K562 (cell line): Measurements from ENCODE around the gene SMG1.

ENCODE experiments used
- E2F4 ChIP-seq: sonication (generic); formaldehyde crosslinking; IDR thresholded peaks from 2 replicates; pipeline ENCODE4 v1.8.0; 2022; ENCODE audit warnings: mild to moderate bottlenecking, low read depth, missing genetic modification reagents
- EHMT2 ChIP-seq: fragments of 450-650 bp; IDR thresholded peaks from 2 replicates; pipeline ENCODE4 v1.6.1; 2018; ENCODE audit warnings: antibody characterized with exemption
- EWSR1 ChIP-seq: fragments of 450-650 bp; IDR thresholded peaks from 2 replicates; pipeline ENCODE4 v1.6.1; 2018; ENCODE audit warnings: borderline replicate concordance, mild to moderate bottlenecking, low read depth, moderate library complexity; ENCODE audit not compliant: partially characterized antibody
- EZH2 ChIP-seq: IDR thresholded peaks from 2 replicates; pipeline ENCODE4 v1.6.1; 2012; ENCODE audit warnings: low read depth, mild to moderate bottlenecking, inconsistent platforms, low read length, borderline replicate concordance
- GTF2B ChIP-seq: IDR thresholded peaks from 2 replicates; pipeline ENCODE4 v1.6.1; 2011; ENCODE audit not compliant: insufficient read length; ENCODE audit errors: extremely low read depth
- KLF10 ChIP-seq: fragments of 250-450 bp; sonication (Bioruptor Pico); IDR thresholded peaks from 2 replicates; pipeline ENCODE4 v1.6.1; 2021; ENCODE audit warnings: matching md5 sums
- NCOA1 ChIP-seq: fragments of 450-650 bp; IDR thresholded peaks from 2 replicates; pipeline ENCODE4 v1.6.1; 2016; ENCODE audit warnings: low read depth
- RAD21 ChIP-seq, 2 experiments: fragments of 250-450 bp in 1 of 2; fragments of 450-650 bp in 1 of 2; sonication (Bioruptor Pico) in 1 of 2; formaldehyde crosslinking in 1 of 2; IDR thresholded peaks in 1 of 2; conservative IDR thresholded peaks in 1 of 2; 2 replicates each; pipeline versions ENCODE4 v1.4.0 to v1.8.0; 2020 to 2022; ENCODE audit warnings: mild to moderate bottlenecking in 2 of 2, moderate library complexity in 1 of 2
- ZNF766 ChIP-seq: fragments of 200-800 bp; sonication (Bioruptor generic); conservative IDR thresholded peaks from 2 replicates; pipeline ENCODE4 v1.6.1; 2016; ENCODE audit warnings: missing genetic modification characterization, missing compliant biosample characterization

- TF ChIP-seq EZH2 (no peak), EHMT2 (no peak), GTF2B (no peak), NCOA1 (no peak), EWSR1 (no peak), RAD21 (CRISPR knock-in tag; conservative IDR thresholded peaks at IDR 0.05 in 1 of 2, IDR thresholded peaks at IDR 0.05 in 1 of 2) (no peak), E2F4 (no peak), KLF10 (CRISPR knock-in tag) (no peak), ZNF766 (CRISPR knock-in tag) (no peak)
Measured at GRCh38 chr16:18797746-18798145, 128.5 kb downstream of the SMG1 start.
